HG03280 (cell line): ENCODE data around the gene SH3D19.
"Not testable (repeated sequence)": the region's sequence is repeated elsewhere in the genome, so short reads cannot be mapped to it uniquely, and the experiment has no call there.

Experiments
- ATAC-seq: cut with Tn5 transposase; IDR thresholded peaks from one replicate; pipeline ENCODE4 v1.9.1; 2021; ENCODE audit warnings: mild to moderate bottlenecking, moderate library complexity; ENCODE audit not compliant: unreplicated experiment

SH3D19 gene

GRCh38 chr4:151322161-151322560 is 3.2 kb downstream of the SH3D19 start:
- not testable (repeated sequence) for ATAC-seq

GRCh38 chr4:151321586-151321985 is 3.8 kb downstream of the SH3D19 start:
- no peak for ATAC-seq

- ATAC-seq = no peak
These were observed 5.9 kb downstream of the SH3D19 start for GRCh38 chr4:151319490-151319889.

GRCh38 chr4:151318307-151319006 is 6.9 kb downstream of the SH3D19 start:
- no peak for ATAC-seq

- no peak for ATAC-seq
These were observed 8.8 kb downstream of the SH3D19 start for GRCh38 chr4:151316645-151317044.

GRCh38 chr4:151315212-151315886 is 10.1 kb downstream of the SH3D19 start:
- no peak for ATAC-seq

- no peak for ATAC-seq
These were observed 10.9 kb downstream of the SH3D19 start for GRCh38 chr4:151314479-151314878.

GRCh38 chr4:151314010-151314355 is 11.4 kb downstream of the SH3D19 start:
- ATAC-seq = no peak

GRCh38 chr4:151313306-151314009 is 11.9 kb downstream of the SH3D19 start:
- ATAC-seq = no peak

GRCh38 chr4:151310124-151310728 is 15.2 kb downstream of the SH3D19 start:
- ATAC-seq = no peak

GRCh38 chr4:151304755-151305154 is 20.6 kb downstream of the SH3D19 start:
- peak; percentile 91 for ATAC-seq

GRCh38 chr4:151304226-151304625 is 21.2 kb downstream of the SH3D19 start:
- no peak for ATAC-seq

GRCh38 chr4:151302432-151302831 is 23.0 kb downstream of the SH3D19 start:
- no peak for ATAC-seq

GRCh38 chr4:151297170-151297569 is 28.2 kb downstream of the SH3D19 start:
- ATAC-seq = no peak

GRCh38 chr4:151296227-151296626 is 29.2 kb downstream of the SH3D19 start:
- no peak for ATAC-seq

GRCh38 chr4:151294833-151295496 is 30.4 kb downstream of the SH3D19 start:
- no peak for ATAC-seq

GRCh38 chr4:151292038-151292437 is 33.4 kb downstream of the SH3D19 start:
- no peak for ATAC-seq

GRCh38 chr4:151291485-151291884 is 33.9 kb downstream of the SH3D19 start:
- ATAC-seq = no peak

GRCh38 chr4:151287409-151287808 is 38.0 kb downstream of the SH3D19 start:
- ATAC-seq = no peak

GRCh38 chr4:151284534-151285245 is 40.7 kb downstream of the SH3D19 start:
- no peak for ATAC-seq
